GM12878 (cell line): ENCODE results near the gene SOX9. TPM values are rescaled to one million over a fixed set of nuclear protein-coding genes. Genes with fewer than 3 reads are reported as not detected.

ENCODE experiments used
- ATAC-seq: fragments of 200-7000 bp; cut with Tn5 transposase; 3 replicates; pipeline ENCODE4 v1.9.1; 2020; ENCODE audit warnings: mild to moderate bottlenecking, moderate library complexity
- BruUV-seq: library from RNA; stranded (reverse); fragments of 400-500 nt; replicated peaks from 2 replicates; lab custom pipeline; 2021; lab: Mats Ljungman, UMichigan
- CTCF ChIA-PET: fragments of 300-600 bp; sonication (Branson Sonifier 250); formaldehyde crosslinking; extraction: SDS; loops from one replicate; lab custom pipeline; 2021; ENCODE audit warnings: inconsistent platforms; lab: Yijun Ruan, JAX
- POLR2A ChIA-PET: fragments of 350-600 bp; formaldehyde crosslinking; extraction: SDS; loops from one replicate; lab custom pipeline; 2021; ENCODE audit warnings: inconsistent platforms; lab: Charles Lee
- RAD21 ChIA-PET: fragments of 300-600 bp; sonication (Branson Sonifier 250); formaldehyde crosslinking; loops from one replicate; lab custom pipeline; 2023; ENCODE audit warnings: antibody characterized with exemption; ENCODE audit not compliant: unreplicated experiment; lab: Charles Lee
- SMC1A ChIA-PET: fragments of 300-600 bp; sonication (Branson Sonifier 250); formaldehyde crosslinking; loops from one replicate; lab custom pipeline; 2023; ENCODE audit not compliant: unreplicated experiment, uncharacterized antibody; lab: Charles Lee
- DNase-seq: peaks from one replicate; pipeline ENCODE4 v3.0.0-alpha.2; 2011; ENCODE audit warnings: low read depth, low spot score
- FAIRE-seq: peaks from 3 replicates; lab custom pipeline; 2011; peaks lifted over from hg19 to GRCh38; lab: Jason Lieb, UNC
- H2AFZ ChIP-seq: 2 replicates; pipeline ENCODE4 v1.6.0; 2011; ENCODE audit warnings: low read depth, low read length, control low read depth; ENCODE audit not compliant: control insufficient read depth
- H3K27ac ChIP-seq: 2 replicates; pipeline ENCODE4 v1.5.1; 2011; ENCODE audit warnings: control low read depth; ENCODE audit not compliant: control insufficient read depth, insufficient read depth
- H3K27me3 ChIP-seq, 2 experiments: replicated peaks in 1 of 2; 2 replicates each; pipeline versions ENCODE4 v1.6.0 to v1.6.1; 2011; ENCODE audit warnings: low read length in 1 of 2; ENCODE audit not compliant: control insufficient read depth in 2 of 2, insufficient read depth in 2 of 2
- H3K36me3 ChIP-seq, 2 experiments: 2 replicates each; pipeline ENCODE4 v1.5.1; 2011; ENCODE audit warnings: low read length in 1 of 2; ENCODE audit not compliant: control insufficient read depth in 2 of 2, insufficient read depth in 2 of 2
- H3K4me1 ChIP-seq: 2 replicates; pipeline ENCODE4 v1.6.1; 2011; ENCODE audit warnings: mild to moderate bottlenecking, low read length, moderate library complexity, mixed read lengths; ENCODE audit not compliant: control insufficient read depth, insufficient read depth
- H3K4me2 ChIP-seq: 2 replicates; pipeline ENCODE4 v1.6.0; 2011; ENCODE audit warnings: control low read depth; ENCODE audit not compliant: control insufficient read depth, insufficient read depth
- H3K4me3 ChIP-seq: fragments of 200-600 bp; sonication (generic); 2 replicates; pipeline ENCODE4 v1.5.1; 2016
- H3K79me2 ChIP-seq: 2 replicates; pipeline ENCODE4 v1.6.0; 2011; ENCODE audit warnings: low read length; ENCODE audit not compliant: control insufficient read depth, insufficient read depth
- H3K9ac ChIP-seq: 2 replicates; pipeline ENCODE4 v1.8.0; 2011; ENCODE audit warnings: low read length, control low read depth, mixed read lengths; ENCODE audit not compliant: control insufficient read depth, insufficient read depth
- H3K9me3 ChIP-seq: replicated peaks from 3 replicates; pipeline ENCODE4 v1.5.1; 2011; ENCODE audit warnings: mild to moderate bottlenecking, low read length; ENCODE audit not compliant: control insufficient read depth, insufficient read depth
- H4K20me1 ChIP-seq: 2 replicates; pipeline ENCODE4 v1.6.0; 2011; ENCODE audit not compliant: control insufficient read depth, insufficient read depth
- IKZF2 ChIP-seq, 2 experiments: fragments of 450-650 bp; IDR thresholded peaks; 2 replicates each; pipeline ENCODE4 v1.6.1; 2017; ENCODE audit warnings: mild to moderate bottlenecking in 2 of 2, moderate library complexity in 2 of 2
- KAT2A ChIP-seq: conservative IDR thresholded peaks from 2 replicates; pipeline ENCODE4 v1.6.1; 2011; ENCODE audit warnings: low read depth, low read length; ENCODE audit not compliant: control insufficient read depth
- SMC3 ChIP-seq: IDR thresholded peaks from 2 replicates; pipeline ENCODE4 v1.6.1; 2011; ENCODE audit warnings: low read length, improper control_type of control experiment, borderline replicate concordance
- ZBTB11 ChIP-seq: fragments of 450-650 bp; formaldehyde crosslinking; IDR thresholded peaks from 2 replicates; pipeline ENCODE4 v1.5.0; 2022; ENCODE audit warnings: mild to moderate bottlenecking, missing genetic modification characterization
- ZNF207 ChIP-seq: fragments of 450-650 bp; IDR thresholded peaks from 2 replicates; pipeline ENCODE4 v1.6.1; 2014; ENCODE audit warnings: antibody characterized with exemption, mild to moderate bottlenecking, borderline replicate concordance
- ZNF274 ChIP-seq: IDR thresholded peaks from one replicate; pipeline ENCODE4 v1.8.0; 2011; ENCODE audit not compliant: insufficient read length, insufficient read depth
- ZNF622 ChIP-seq: fragments of 450-650 bp; IDR thresholded peaks from 2 replicates; pipeline ENCODE4 v1.6.1; 2017; ENCODE audit warnings: mild to moderate bottlenecking, inconsistent platforms
- WGBS: methylation state at CpG from one replicate; pipeline ENCODE4 v1.1.6; 2016; ENCODE audit warnings: low lambda C conversion rate; ENCODE audit not compliant: insufficient replicate concordance, insufficient coverage; ENCODE audit errors: missing lambda C conversion rate; 5-methylcytosine and 5-hydroxymethylcytosine counted together
- in situ Hi-C: fragments of 300-500 bp; cut with MboI; formaldehyde crosslinking; loops from 9 replicates; pipeline ENCODE4 v1.14.3; 2018; ENCODE audit warnings: mixed read lengths
- intact Hi-C: fragments of 100-400 bp; cut with micrococcal nuclease; formaldehyde crosslinking; loops from one replicate; pipeline ENCODE4 v1.14.2; 2022; ENCODE audit not compliant: unreplicated experiment
- polyA plus RNA-seq, 11 experiments: library from polyadenylated mRNA; depleted of rRNA in 4 of 11; unstranded in 6 of 11; stranded (reverse) in 5 of 11; fragments of >200 nt; fragmentation: Nextera tagmentation in 4 of 11; fragmentation: Illumina TruSeq in 1 of 11; extraction: Ambion mirVana in 4 of 11; extraction: Trizol in 1 of 11; gene quantifications; 1 replicate in 1 of 11; 2 replicates in 10 of 11; pipeline versions ENCODE4 v1.2.1 to v1.2.3, GENCODE V29; 2011 to 2016; ENCODE audit warnings: inconsistent platforms in 2 of 11, missing spikeins in 2 of 11, low read depth in 1 of 11
- total RNA-seq, 4 experiments: library from RNA; depleted of rRNA in 3 of 4; stranded (reverse); fragments of >200 nt in 3 of 4; fragmentation: Illumina TruSeq in 1 of 4; extraction: Trizol in 1 of 4; gene quantifications; 2 replicates each; pipeline versions ENCODE4 v1.2.1 to v1.2.3, GENCODE V29; 2013 to 2021

SOX9 gene
- total and polyA plus RNA-seq, 10 of the 15 experiments (the other 5 are each of a cell fraction or from before 2014, with no cell fraction given), result 1.2 to 19.0 (median 5.5) TPM

DNA sequence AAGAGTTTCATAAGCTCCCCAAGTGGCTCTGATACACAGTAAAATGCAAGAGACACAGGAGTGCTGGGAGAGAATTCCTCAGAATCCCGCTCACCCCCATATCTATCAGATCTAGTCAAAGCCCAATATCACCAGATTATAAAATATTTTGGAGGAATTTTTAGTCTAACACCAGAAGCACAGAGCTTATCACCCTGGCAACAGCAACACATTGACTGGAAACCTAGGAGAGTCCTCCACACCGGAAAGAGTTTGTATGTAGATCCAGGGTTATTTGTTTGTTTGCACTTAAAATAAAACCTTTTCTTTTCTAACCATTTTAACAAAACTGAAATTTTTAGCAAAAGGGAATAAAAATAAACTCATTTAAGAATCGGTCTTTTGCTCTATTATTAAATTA is 7.2 kb downstream of the SOX9 start:
- ChIA-PET POLR2A (interaction anchor here (0.7 kb wide), 2 partner anchors 16 to 391 kb away, joined by 3 to 7 read pairs; no protein-coding TSS in a partner anchor), SMC1A (interaction anchor here (1.2 kb wide), 1 partner anchor 9 kb away, joined by 3 read pairs; no protein-coding TSS in a partner anchor), RAD21 (interaction anchor here (0.7 to 1.5 kb wide), 2 partner anchors 169 to 298 kb away, joined by 3 to 4 read pairs; no protein-coding TSS in a partner anchor), CTCF (interaction anchor here (1.0 kb wide), 1 partner anchor 16 kb away, joined by 4 read pairs; no protein-coding TSS in a partner anchor)
- no peak overlapping the region for H2AFZ ChIP-seq
- intact Hi-C loops (no loop called here), in situ Hi-C loops (loop anchor here (10.0 kb wide), 2 partner anchors 297 to 387 kb away; no protein-coding TSS in a partner anchor)
- H3K9ac ChIP-seq, result no peak overlapping the region
- H4K20me1 ChIP-seq, result no peaks in the 10 kb centered on the region
- H3K4me1 ChIP-seq, result no peaks in the 10 kb centered on the region
- ATAC-seq (no peak), DNase-seq (no peak), FAIRE-seq (no peak)
- H3K27me3 ChIP-seq, result no peaks in the 10 kb centered on the region
- BruUV-seq, result no TSS peak
- H3K36me3 ChIP-seq, result peaks cover 3 to 5% of the 10 kb centered on the region in 2 experiments; a peak in 3 of 4 replicates
- no peak overlapping the region for H3K27ac ChIP-seq
- H3K4me3 ChIP-seq, result no peak overlapping the region
- no peak for TF ChIP-seq SMC3
- no peak for TF ChIP-seq IKZF2 (IDR thresholded peaks at IDR 0.05)
- no peak for TF ChIP-seq ZNF622
- no peak for TF ChIP-seq ZBTB11
- TF ChIP-seq KAT2A, result no peak
- TF ChIP-seq ZNF274, result no peak
- TF ChIP-seq ZNF207, result no peak
- H3K9me3 ChIP-seq, result no peaks in the 10 kb centered on the region
- WGBS, result 52% methylated on average over 3 of the region's 3 CpGs
- peaks cover 6% of the 10 kb centered on the region for H3K79me2 ChIP-seq
- no peak overlapping the region for H3K4me2 ChIP-seq
